H1 (cell line): ENCODE data around the gene MPDZ. TPM values are rescaled to one million over a fixed set of nuclear protein-coding genes. Genes with fewer than 3 reads are reported as not detected.

ENCODE experiments used
- CTCF ChIA-PET: fragments of 300-600 bp; sonication (Branson Sonifier 250); formaldehyde crosslinking; loops from one replicate; lab custom pipeline; 2021; ENCODE audit not compliant: partially characterized antibody; lab: Charles Lee
- POLR2A ChIA-PET: fragments of 300-600 bp; sonication (Branson Sonifier 250); formaldehyde crosslinking; loops from one replicate; lab custom pipeline; 2021; ENCODE audit warnings: inconsistent platforms; ENCODE audit not compliant: partially characterized antibody; lab: Charles Lee
- DNase-seq, 2 experiments: peaks; one replicate each; pipeline versions ENCODE4 v3.0.0 to v3.0.0-alpha.2; 2010 to 2022; ENCODE audit warnings: low spot score in 2 of 2, low read depth in 1 of 2, mixed read lengths in 1 of 2
- FAIRE-seq: peaks from 2 replicates; lab custom pipeline; 2011; peaks lifted over from hg19 to GRCh38; lab: Jason Lieb, UNC
- H2AFZ ChIP-seq: 2 replicates; pipeline ENCODE4 v1.8.1; 2012; ENCODE audit warnings: low read length, inconsistent platforms
- H2AK5ac ChIP-seq: 2 replicates; pipeline ENCODE4 v1.6.1; 2013; ENCODE audit warnings: low read depth, low read length
- H2BK120ac ChIP-seq: replicated peaks from 2 replicates; pipeline ENCODE3; 2013; ENCODE audit warnings: low read depth, low read length, inconsistent platforms
- H2BK12ac ChIP-seq: 2 replicates; pipeline ENCODE4 v1.6.1; 2013; ENCODE audit warnings: low read depth, low read length
- H2BK15ac ChIP-seq: 2 replicates; pipeline ENCODE4 v1.6.1; 2013; ENCODE audit warnings: low read length
- H2BK20ac ChIP-seq: 2 replicates; pipeline ENCODE4 v1.6.1; 2013; ENCODE audit warnings: low read length
- H2BK5ac ChIP-seq: 2 replicates; pipeline ENCODE4 v1.6.1; 2013; ENCODE audit warnings: low read depth, low read length
- H3K14ac ChIP-seq: 2 replicates; pipeline ENCODE4 v1.6.1; 2013; ENCODE audit warnings: inconsistent platforms; ENCODE audit not compliant: insufficient read length
- H3K18ac ChIP-seq: 2 replicates; pipeline ENCODE4 v1.6.1; 2013; ENCODE audit warnings: low read length; ENCODE audit errors: extremely low read depth
- H3K23ac ChIP-seq: 2 replicates; pipeline ENCODE4 v1.6.1; 2013; ENCODE audit warnings: inconsistent platforms; ENCODE audit not compliant: insufficient read length
- H3K23me2 ChIP-seq: 2 replicates; pipeline ENCODE4 v1.6.1; 2013; ENCODE audit warnings: low read depth, low read length
- H3K27ac ChIP-seq: 2 replicates; pipeline ENCODE4 v1.6.1; 2011; ENCODE audit warnings: low read depth, low read length, inconsistent platforms
- H3K27me3 ChIP-seq, 4 experiments: replicated peaks in 1 of 4; 1 replicate in 1 of 4; 2 replicates in 3 of 4; pipeline versions ENCODE4 v1.6.1 to v1.8.1; 2011 to 2013; ENCODE audit warnings: low read length in 3 of 4, mild to moderate bottlenecking in 3 of 4, inconsistent platforms in 2 of 4, mixed read lengths in 2 of 4, moderate library complexity in 1 of 4; ENCODE audit not compliant: control insufficient read depth in 3 of 4, insufficient read depth in 3 of 4; ENCODE audit errors: extremely low read depth in 1 of 4
- H3K36me3 ChIP-seq, 4 experiments: 2 replicates each; pipeline versions ENCODE4 v1.6.1 to v1.8.1; 2011 to 2013; ENCODE audit warnings: mild to moderate bottlenecking in 4 of 4, low read length in 3 of 4, moderate library complexity in 2 of 4, control low read depth in 1 of 4, inconsistent platforms in 1 of 4; ENCODE audit not compliant: insufficient read depth in 4 of 4, control insufficient read depth in 2 of 4
- H3K4ac ChIP-seq: replicated peaks from 2 replicates; pipeline ENCODE3; 2013; ENCODE audit warnings: low read length, low read depth, mixed read lengths, inconsistent platforms; ENCODE audit not compliant: insufficient read length
- H3K4me1 ChIP-seq, 4 experiments: replicated peaks in 1 of 4; 1 replicate in 1 of 4; 2 replicates in 3 of 4; pipeline versions ENCODE4 v1.6.1 to v1.8.1; 2011 to 2013; ENCODE audit warnings: low read length in 3 of 4, inconsistent platforms in 2 of 4, mixed read lengths in 1 of 4; ENCODE audit not compliant: insufficient read depth in 4 of 4, control insufficient read depth in 3 of 4
- H3K4me2 ChIP-seq, 2 experiments: 2 replicates each; pipeline versions ENCODE4 v1.6.1 to v1.8.1; 2011 to 2013; ENCODE audit warnings: low read depth in 2 of 2, low read length in 2 of 2, control low read depth in 1 of 2, inconsistent platforms in 1 of 2, mild to moderate bottlenecking in 1 of 2; ENCODE audit not compliant: insufficient read depth in 1 of 2
- H3K4me3 ChIP-seq, 4 experiments: fragments of 200-600, 300-600 bp in 1 of 4; sonication (generic), shearing (Covaris generic), sonication (Bioruptor Twin) in 1 of 4; 2 replicates each; pipeline versions ENCODE4 v1.5.1 to v1.8.1; 2011 to 2016; ENCODE audit warnings: low read length in 4 of 4, low read depth in 3 of 4, control low read depth in 2 of 4, inconsistent platforms in 2 of 4, mild to moderate bottlenecking in 2 of 4, mixed read lengths in 1 of 4, moderate library complexity in 1 of 4; ENCODE audit not compliant: insufficient read depth in 2 of 4; ENCODE audit errors: extremely low read depth in 1 of 4
- H3K56ac ChIP-seq: replicated peaks from 2 replicates; pipeline ENCODE3; 2013; ENCODE audit warnings: low read depth, mild to moderate bottlenecking, mixed read lengths, low read length, inconsistent platforms; ENCODE audit not compliant: insufficient read length
- H3K79me1 ChIP-seq: 2 replicates; pipeline ENCODE4 v1.6.1; 2013; ENCODE audit warnings: low read depth, low read length, control low read depth
- H3K79me2 ChIP-seq, 2 experiments: 2 replicates each; pipeline versions ENCODE4 v1.6.1 to v1.8.1; 2012 to 2013; ENCODE audit warnings: low read length in 2 of 2, mild to moderate bottlenecking in 2 of 2, inconsistent platforms in 1 of 2; ENCODE audit not compliant: insufficient read depth in 2 of 2, control insufficient read depth in 1 of 2
- H3K9ac ChIP-seq, 4 experiments: replicated peaks in 1 of 4; 1 replicate in 1 of 4; 2 replicates in 3 of 4; pipeline versions ENCODE4 v1.6.1 to v1.8.1; 2011 to 2013; ENCODE audit warnings: low read depth in 3 of 4, low read length in 3 of 4, control low read depth in 2 of 4, mild to moderate bottlenecking in 2 of 4, moderate library complexity in 2 of 4, inconsistent platforms in 1 of 4; ENCODE audit errors: extremely low read depth in 1 of 4
- H3K9me3 ChIP-seq, 2 experiments: 2 replicates each; pipeline versions ENCODE4 v1.6.1 to v1.8.1; 2012 to 2013; ENCODE audit warnings: mild to moderate bottlenecking in 2 of 2, moderate library complexity in 2 of 2, control low read depth in 1 of 2, inconsistent platforms in 1 of 2, low read depth in 1 of 2, low read length in 1 of 2, mixed read lengths in 1 of 2; ENCODE audit not compliant: insufficient read depth in 2 of 2
- H4K20me1 ChIP-seq, 2 experiments: replicated peaks in 1 of 2; 2 replicates each; pipeline versions ENCODE3 to v1.8.1; 2011 to 2013; ENCODE audit warnings: inconsistent platforms in 2 of 2, low read length in 2 of 2, mild to moderate bottlenecking in 1 of 2; ENCODE audit not compliant: insufficient read depth in 2 of 2, control insufficient read depth in 1 of 2
- H4K5ac ChIP-seq: 2 replicates; pipeline ENCODE4 v1.6.1; 2013; ENCODE audit warnings: low read length, low read depth, mixed read lengths, inconsistent platforms; ENCODE audit not compliant: insufficient read length
- H4K8ac ChIP-seq: 2 replicates; pipeline ENCODE4 v1.8.0; 2013; ENCODE audit warnings: mild to moderate bottlenecking, moderate library complexity, low read length, inconsistent platforms; ENCODE audit not compliant: insufficient read depth; ENCODE audit errors: extremely low read depth
- H4K91ac ChIP-seq: replicated peaks from 2 replicates; pipeline ENCODE3; 2013; ENCODE audit warnings: low read length, mixed read lengths, inconsistent platforms; ENCODE audit not compliant: insufficient read length
- EGR1 ChIP-seq: IDR thresholded peaks from 2 replicates; pipeline ENCODE4 v1.6.1; 2011; ENCODE audit warnings: low read depth, low read length, borderline replicate concordance
- POU5F1 ChIP-seq: IDR thresholded peaks from 2 replicates; pipeline ENCODE4 v1.6.1; 2011; ENCODE audit warnings: low read depth, mild to moderate bottlenecking, low read length, moderate library complexity
- RAD21 ChIP-seq, 2 experiments: IDR thresholded peaks in 1 of 2; conservative IDR thresholded peaks in 1 of 2; 2 replicates each; pipeline ENCODE4 v1.6.1; 2011; ENCODE audit warnings: low read depth in 2 of 2, low read length in 2 of 2, improper control_type of control experiment in 1 of 2, inconsistent platforms in 1 of 2, mild to moderate bottlenecking in 1 of 2, moderate library complexity in 1 of 2
- SP2 ChIP-seq: IDR thresholded peaks from 2 replicates; pipeline ENCODE4 v1.6.1; 2012; ENCODE audit warnings: mild to moderate bottlenecking, low read length, inconsistent platforms
- YY1 ChIP-seq: IDR thresholded peaks from 2 replicates; pipeline ENCODE4 v1.6.1; 2011; ENCODE audit warnings: low read depth, mild to moderate bottlenecking, low read length
- WGBS, 2 experiments: shearing (Covaris generic) in 1 of 2; methylation state at CpG; one replicate each; pipeline versions ENCODE4 v1.1.6 to v1.1.7; 2013 to 2015; ENCODE audit warnings: low lambda C conversion rate in 2 of 2, mixed read lengths in 2 of 2, inconsistent platforms in 1 of 2, low coverage in 1 of 2, missing lambda C conversion rate in 1 of 2; ENCODE audit not compliant: insufficient replicate concordance in 2 of 2, insufficient coverage in 1 of 2, insufficient read length in 1 of 2; ENCODE audit errors: extremely low coverage in 1 of 2, missing lambda C conversion rate in 1 of 2; 5-methylcytosine and 5-hydroxymethylcytosine counted together
- polyA plus RNA-seq, 7 experiments: library from polyadenylated mRNA; depleted of rRNA in 3 of 7; stranded (reverse) in 5 of 7; unstranded in 2 of 7; fragments of >200 nt in 5 of 7; fragments of 200-250 nt in 2 of 7; gene quantifications; 1 replicate in 5 of 7; 2 replicates in 1 of 7; 4 replicates in 1 of 7; pipeline versions ENCODE4 v1.2.1 to v1.2.3, GENCODE V29; 2011 to 2013; ENCODE audit warnings: missing spikeins in 2 of 7, mixed read lengths in 2 of 7
- total RNA-seq: library from RNA; stranded (reverse); fragmentation: NEBNext Ultra II Directional; extraction: Animal tissue kit (Norgen Biotek cat#: 25700); gene quantifications from 2 replicates; pipeline ENCODE4 v1.2.1, GENCODE V29; 2021

Gene MPDZ
- total and polyA plus RNA-seq, 2 of the 8 experiments (the other 6 are each of a cell fraction or from before 2014, with no cell fraction given): 14.6 to 39.4 TPM

GRCh38 chr9:13234932-13235331 lies 44.6 kb downstream of the MPDZ start:
- DNase-seq (no peak), FAIRE-seq (no peak)
- no peak overlapping the region for H3K4ac ChIP-seq
- H4K8ac ChIP-seq: no peak overlapping the region
- TF ChIP-seq EGR1 (no peak), POU5F1 (no peak), SP2 (no peak), YY1 (no peak), RAD21 (IDR thresholded peaks at IDR 0.05 in 1 of 2, conservative IDR thresholded peaks at IDR 0.05 in 1 of 2; ENCODE audit: low read depth in 2 of 2, low read length in 2 of 2) (no peak)
- no peak overlapping the region for H2BK15ac ChIP-seq
- ChIA-PET CTCF (no interaction called here), POLR2A (no interaction called here)
- no peak overlapping the region for H3K4me3 ChIP-seq
- H3K4me1 ChIP-seq: no peaks in the 10 kb centered on the region
- no peak overlapping the region for H3K18ac ChIP-seq
- no peak overlapping the region for H3K4me2 ChIP-seq
- no peak overlapping the region for H2AK5ac ChIP-seq
- H3K36me3 ChIP-seq: no peaks in the 10 kb centered on the region
- no peak overlapping the region for H3K23ac ChIP-seq
- no peak overlapping the region for H2AFZ ChIP-seq
- H4K20me1 ChIP-seq: no peaks in the 10 kb centered on the region
- 92% methylated on average over 1 of the region's 1 CpG; no CpG with 5 or more reads in 1 of the 2 experiments for WGBS, 2 experiments
- H3K79me1 ChIP-seq: no peaks in the 10 kb centered on the region
- H2BK12ac ChIP-seq: no peak overlapping the region
- no peak overlapping the region for H4K91ac ChIP-seq
- no peak overlapping the region for H3K27ac ChIP-seq
- H3K27me3 ChIP-seq: no peaks in the 10 kb centered on the region
- H3K14ac ChIP-seq: no peak overlapping the region
- H3K79me2 ChIP-seq: no peaks in the 10 kb centered on the region
- H3K56ac ChIP-seq: no peak overlapping the region
- no peak overlapping the region for H2BK5ac ChIP-seq
- H3K9ac ChIP-seq: no peak overlapping the region
- no peak overlapping the region for H4K5ac ChIP-seq
- no peaks in the 10 kb centered on the region for H3K9me3 ChIP-seq
- no peak overlapping the region for H2BK120ac ChIP-seq
- no peak overlapping the region for H2BK20ac ChIP-seq
- no peaks in the 10 kb centered on the region for H3K23me2 ChIP-seq
